Nephron progenitor cell (in vitro differentiated cells): Measurements from ENCODE around the gene CAMK2N1.
"Not testable (repeated sequence)": the region's sequence is repeated elsewhere in the genome, so short reads cannot be mapped to it uniquely, and the experiment has no call there.

ENCODE experiments used
- DNase-seq: peaks from one replicate; pipeline ENCODE4 v3.0.0; 2021
- H3K27ac Mint-ChIP-seq: 2 replicates; pipeline ENCODE4 v1.8.0; 2021; ENCODE audit warnings: mild to moderate bottlenecking, moderate library complexity, mixed read lengths
- H3K27me3 Mint-ChIP-seq: 2 replicates; pipeline ENCODE4 v1.8.0; 2021; ENCODE audit warnings: mild to moderate bottlenecking, low read depth, mixed read lengths; ENCODE audit not compliant: poor library complexity
- H3K36me3 Mint-ChIP-seq: 2 replicates; pipeline ENCODE4 v1.8.0; 2021; ENCODE audit warnings: low read depth, mixed read lengths
- H3K4me1 Mint-ChIP-seq: 2 replicates; pipeline ENCODE4 v1.8.0; 2021; ENCODE audit warnings: mixed read lengths
- H3K4me3 Mint-ChIP-seq: 2 replicates; pipeline ENCODE4 v1.8.0; 2021; ENCODE audit warnings: mild to moderate bottlenecking, moderate library complexity, mixed read lengths
- H3K9me3 Mint-ChIP-seq: 2 replicates; pipeline ENCODE4 v1.8.0; 2021; ENCODE audit warnings: mild to moderate bottlenecking, moderate library complexity, mixed read lengths
- CTCF ChIP-seq: fragments of 200-600 bp; sonication (generic); IDR thresholded peaks from 2 replicates; pipeline ENCODE4 v1.5.0; 2021; ENCODE audit warnings: antibody characterized with exemption

Gene CAMK2N1

GRCh38 chr1:20498116-20498515, 12.1 kb upstream of the CAMK2N1 start:
- Mint-ChIP-seq H3K36me3 (peaks cover 10% of the 10 kb centered on the region), H3K27ac (no peak overlapping the region), H3K9me3 (no peaks in the 10 kb centered on the region), H3K4me1 (peaks cover 1% of the 10 kb centered on the region), H3K27me3 (peaks cover 10% of the 10 kb centered on the region), H3K4me3 (no peak overlapping the region)
- no peak for DNase-seq
- TF ChIP-seq CTCF = no peak

DNA sequence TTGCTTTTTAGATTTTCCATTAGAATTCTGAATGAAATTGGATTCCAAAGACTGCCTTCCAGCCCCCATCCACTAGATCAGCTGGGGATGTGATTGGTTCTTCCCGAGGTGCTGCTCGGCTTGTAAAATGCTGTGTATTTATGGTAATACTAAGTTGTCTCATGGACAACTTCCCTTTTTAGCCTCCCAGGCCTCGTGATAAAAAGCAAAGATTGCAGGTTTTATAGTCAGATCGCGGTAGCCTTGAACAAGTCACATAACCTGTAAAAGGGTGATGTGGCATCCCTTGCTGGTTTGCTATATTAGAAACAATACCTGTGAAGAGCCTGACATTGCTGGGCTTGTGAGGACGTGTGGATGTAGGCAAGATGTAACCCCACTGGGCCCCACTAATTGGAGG, 11.5 kb upstream of the CAMK2N1 start:
- no peak for DNase-seq
- Mint-ChIP-seq H3K4me1 (peaks cover 4% of the 10 kb centered on the region), H3K9me3 (no peaks in the 10 kb centered on the region), H3K36me3 (peaks cover 10% of the 10 kb centered on the region), H3K27ac (no peak overlapping the region), H3K27me3 (peaks cover 16% of the 10 kb centered on the region), H3K4me3 (no peak overlapping the region)
- TF ChIP-seq CTCF = no peak

- not testable (repeated sequence) for H3K9me3 Mint-ChIP-seq, H3K4me1 Mint-ChIP-seq, H3K4me3 Mint-ChIP-seq, H3K27ac Mint-ChIP-seq, DNase-seq, H3K36me3 Mint-ChIP-seq
- peaks cover 18% of the 10 kb centered on the region for H3K27me3 Mint-ChIP-seq
Observed at GRCh38 chr1:20496725-20497383, 10.8 kb upstream of the CAMK2N1 start.

DNA sequence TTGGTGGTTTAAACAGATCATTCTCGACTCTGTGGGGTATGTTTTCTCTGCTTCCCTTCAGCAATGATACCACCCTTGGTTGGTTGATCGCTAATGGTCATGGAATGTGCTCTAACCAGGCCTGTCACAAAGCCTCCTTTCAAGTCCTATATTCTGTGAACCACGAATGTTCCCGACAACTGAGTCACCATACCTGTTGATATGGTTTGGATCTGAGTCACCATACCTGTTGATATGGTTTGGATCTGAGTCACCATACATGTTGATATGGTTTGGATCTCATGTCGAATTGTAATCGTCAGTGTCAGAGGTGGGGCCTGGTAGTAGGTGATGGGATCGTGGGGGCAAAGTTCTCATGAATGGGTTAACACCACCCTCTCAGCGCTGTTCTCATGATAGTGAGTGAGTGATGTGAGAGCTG, 10.2 kb upstream of the CAMK2N1 start:
- no peak for DNase-seq
- H3K4me3 Mint-ChIP-seq = no peak overlapping the region
- no peaks in the 10 kb centered on the region for H3K9me3 Mint-ChIP-seq
- H3K27me3 Mint-ChIP-seq = peaks cover 21% of the 10 kb centered on the region
- peaks cover 4% of the 10 kb centered on the region for H3K4me1 Mint-ChIP-seq
- H3K36me3 Mint-ChIP-seq = peaks cover 7% of the 10 kb centered on the region
- H3K27ac Mint-ChIP-seq = no peak overlapping the region
- no peak for TF ChIP-seq CTCF

- Mint-ChIP-seq H3K4me1 (peaks cover 4% of the 10 kb centered on the region), H3K36me3 (peaks cover 4% of the 10 kb centered on the region), H3K27ac (no peak overlapping the region), H3K27me3 (peaks cover 27% of the 10 kb centered on the region), H3K9me3 (no peaks in the 10 kb centered on the region), H3K4me3 (no peak overlapping the region)
- TF ChIP-seq CTCF = no peak
- no peak for DNase-seq
Observed at GRCh38 chr1:20495661-20496060, 9.7 kb upstream of the CAMK2N1 start.

- H3K36me3 Mint-ChIP-seq = peaks cover 4% of the 10 kb centered on the region
- H3K27ac Mint-ChIP-seq = no peak overlapping the region
- H3K4me1 Mint-ChIP-seq = peaks cover 4% of the 10 kb centered on the region
- peaks cover 36% of the 10 kb centered on the region for H3K27me3 Mint-ChIP-seq
- no peak for TF ChIP-seq CTCF
- DNase-seq = no peak
- H3K4me3 Mint-ChIP-seq = no peak overlapping the region
- no peaks in the 10 kb centered on the region for H3K9me3 Mint-ChIP-seq
Observed at GRCh38 chr1:20494609-20495311, 8.8 kb upstream of the CAMK2N1 start.
